Mammary epithelial cell (primary cell): ENCODE data around the gene AMPH.

Experiments
- EZH2 ChIP-seq: IDR thresholded peaks from 2 replicates; pipeline ENCODE4 v1.6.1; 2012; ENCODE audit warnings: low read length, inconsistent platforms, borderline replicate concordance
- TF ChIP-seq, protein P1 (sequence below), 2 donors: IDR thresholded peaks in 1 of 2; conservative IDR thresholded peaks in 1 of 2; 2 replicates each; pipeline ENCODE4 v1.5.1; 2011 to 2012; ENCODE audit warnings: inconsistent platforms in 2 of 2, low read length in 2 of 2, mild to moderate bottlenecking in 2 of 2, control low read depth in 1 of 2, low read depth in 1 of 2; ENCODE audit not compliant: insufficient read depth in 1 of 2; ENCODE audit errors: extremely low read depth in 1 of 2

DNA sequence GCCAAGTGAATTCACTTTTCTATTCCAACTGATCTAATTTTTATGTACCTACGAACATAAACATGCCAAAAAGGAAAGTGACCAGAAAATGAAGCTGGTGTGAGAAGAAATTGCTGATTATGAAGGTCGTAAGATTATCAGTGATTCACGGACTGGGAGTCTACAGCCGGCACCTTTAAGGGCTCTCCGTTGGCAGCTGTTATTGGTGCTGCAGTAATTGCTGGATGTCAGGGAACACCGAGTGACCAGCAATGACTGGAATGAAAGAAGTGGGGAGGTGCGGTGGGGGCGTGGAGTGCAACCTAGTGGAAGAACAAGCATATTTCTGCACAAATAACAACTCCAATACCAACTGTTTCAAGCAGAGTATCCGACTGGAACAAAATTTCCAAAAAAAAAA lies 247.9 kb downstream of the AMPH start:
- TF ChIP-seq, protein P1, sequence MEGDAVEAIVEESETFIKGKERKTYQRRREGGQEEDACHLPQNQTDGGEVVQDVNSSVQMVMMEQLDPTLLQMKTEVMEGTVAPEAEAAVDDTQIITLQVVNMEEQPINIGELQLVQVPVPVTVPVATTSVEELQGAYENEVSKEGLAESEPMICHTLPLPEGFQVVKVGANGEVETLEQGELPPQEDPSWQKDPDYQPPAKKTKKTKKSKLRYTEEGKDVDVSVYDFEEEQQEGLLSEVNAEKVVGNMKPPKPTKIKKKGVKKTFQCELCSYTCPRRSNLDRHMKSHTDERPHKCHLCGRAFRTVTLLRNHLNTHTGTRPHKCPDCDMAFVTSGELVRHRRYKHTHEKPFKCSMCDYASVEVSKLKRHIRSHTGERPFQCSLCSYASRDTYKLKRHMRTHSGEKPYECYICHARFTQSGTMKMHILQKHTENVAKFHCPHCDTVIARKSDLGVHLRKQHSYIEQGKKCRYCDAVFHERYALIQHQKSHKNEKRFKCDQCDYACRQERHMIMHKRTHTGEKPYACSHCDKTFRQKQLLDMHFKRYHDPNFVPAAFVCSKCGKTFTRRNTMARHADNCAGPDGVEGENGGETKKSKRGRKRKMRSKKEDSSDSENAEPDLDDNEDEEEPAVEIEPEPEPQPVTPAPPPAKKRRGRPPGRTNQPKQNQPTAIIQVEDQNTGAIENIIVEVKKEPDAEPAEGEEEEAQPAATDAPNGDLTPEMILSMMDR (conservative IDR thresholded peaks at IDR 0.05 in 1 of 2, IDR thresholded peaks at IDR 0.05 in 1 of 2; ENCODE audit: extremely low read depth in 1 of 2, insufficient read depth in 1 of 2, low read depth in 1 of 2, low read length in 2 of 2), result no peak
- no peak for TF ChIP-seq EZH2
